Measurements from ENCODE around the gene MS4A3. TPM values are rescaled to one million over a fixed set of nuclear protein-coding genes. Genes with fewer than 3 reads are reported as not detected.

The MS4A3 gene
- total and polyA plus RNA-seq, 2 of the 4 experiments (the other 2 are of a cell fraction), result not detected

GRCh38 chr11:60087239-60087638 lies 30.8 kb downstream of the MS4A3 start:
- BruUV-seq (replicated peaks), result no TSS peak
- H3K79me1 ChIP-seq (ENCODE audit: low read depth in 1 of 2, low read length in 2 of 2), result no peaks in the 10 kb centered on the region
- CTCF ChIA-PET, result no interaction called here
- dilution Hi-C loops (cut with HindIII; ENCODE audit: low sequenced_read_pairs, unreplicated experiment), result no loop called here
- ATAC-seq (ENCODE audit: low read depth) (no peak), DNase-seq (no peak)
- no peak overlapping the region for H4K91ac ChIP-seq (ENCODE audit: insufficient read depth, low read depth, low read length)
- H3K9me1 ChIP-seq (ENCODE audit: insufficient read depth, low read length), result no peaks in the 10 kb centered on the region
- no peak overlapping the region for H3K4me3 ChIP-seq (ENCODE audit: insufficient read depth, low read depth, low read length)
- H3K56ac ChIP-seq (ENCODE audit: extremely low read depth, insufficient read depth, low read length), result no peak overlapping the region
- H3K23ac ChIP-seq (ENCODE audit: low read depth, low read length), result no peak overlapping the region
- 0 out of 2 replicates have a peak, but pooled peaks cover 2% of the 10 kb centered on the region for H3K9me3 ChIP-seq (ENCODE audit: control insufficient read depth, insufficient read depth, low read length)
- H3K27ac ChIP-seq (ENCODE audit: insufficient read depth, low read length), result no peak overlapping the region
- H3K14ac ChIP-seq (replicated peaks; ENCODE audit: low read depth, low read length), result no peak overlapping the region
- no peak overlapping the region for H3K9ac ChIP-seq (ENCODE audit: low read depth, low read length)
- H3K4ac ChIP-seq (ENCODE audit: low read depth, low read length), result no peak overlapping the region
- H2AK5ac ChIP-seq (ENCODE audit: low read depth, low read length), result no peak overlapping the region
- H2BK120ac ChIP-seq (ENCODE audit: low read depth, low read length), result no peak overlapping the region
- WGBS, 2 experiments (ENCODE audit: extremely low coverage in 2 of 2, insufficient read length in 1 of 2), result no CpG with 5 or more reads among the region's 1 CpG
- POLR2A ChIA-PET (ENCODE audit: unreplicated experiment), result no interaction called here
- H2BK15ac ChIP-seq (ENCODE audit: low read depth, low read length), result no peak overlapping the region
- H4K8ac ChIP-seq (ENCODE audit: low read depth in 2 of 2, low read length in 2 of 2), result no peak overlapping the region
- intact Hi-C loops (cut with micrococcal nuclease), result no loop called here
- H2BK20ac ChIP-seq (ENCODE audit: low read depth, low read length), result no peak overlapping the region
- H3K36me3 ChIP-seq (ENCODE audit: control insufficient read depth, insufficient read depth, low read length), result no peaks in the 10 kb centered on the region
- no peak for TF ChIP-seq MAZ (IDR thresholded peaks at IDR 0.05; ENCODE audit: borderline replicate concordance, low read depth, low read length)
- no peak for TF ChIP-seq RCOR1 (IDR thresholded peaks at IDR 0.05; ENCODE audit: insufficient replicate concordance, low read length)
- TF ChIP-seq, protein P1, sequence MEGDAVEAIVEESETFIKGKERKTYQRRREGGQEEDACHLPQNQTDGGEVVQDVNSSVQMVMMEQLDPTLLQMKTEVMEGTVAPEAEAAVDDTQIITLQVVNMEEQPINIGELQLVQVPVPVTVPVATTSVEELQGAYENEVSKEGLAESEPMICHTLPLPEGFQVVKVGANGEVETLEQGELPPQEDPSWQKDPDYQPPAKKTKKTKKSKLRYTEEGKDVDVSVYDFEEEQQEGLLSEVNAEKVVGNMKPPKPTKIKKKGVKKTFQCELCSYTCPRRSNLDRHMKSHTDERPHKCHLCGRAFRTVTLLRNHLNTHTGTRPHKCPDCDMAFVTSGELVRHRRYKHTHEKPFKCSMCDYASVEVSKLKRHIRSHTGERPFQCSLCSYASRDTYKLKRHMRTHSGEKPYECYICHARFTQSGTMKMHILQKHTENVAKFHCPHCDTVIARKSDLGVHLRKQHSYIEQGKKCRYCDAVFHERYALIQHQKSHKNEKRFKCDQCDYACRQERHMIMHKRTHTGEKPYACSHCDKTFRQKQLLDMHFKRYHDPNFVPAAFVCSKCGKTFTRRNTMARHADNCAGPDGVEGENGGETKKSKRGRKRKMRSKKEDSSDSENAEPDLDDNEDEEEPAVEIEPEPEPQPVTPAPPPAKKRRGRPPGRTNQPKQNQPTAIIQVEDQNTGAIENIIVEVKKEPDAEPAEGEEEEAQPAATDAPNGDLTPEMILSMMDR (conservative IDR thresholded peaks at IDR 0.05; ENCODE audit: low read depth, low read length), result no peak
- no peak for TF ChIP-seq FOS (IDR thresholded peaks at IDR 0.05; ENCODE audit: low read depth, low read length)
- TF ChIP-seq, protein P2, sequence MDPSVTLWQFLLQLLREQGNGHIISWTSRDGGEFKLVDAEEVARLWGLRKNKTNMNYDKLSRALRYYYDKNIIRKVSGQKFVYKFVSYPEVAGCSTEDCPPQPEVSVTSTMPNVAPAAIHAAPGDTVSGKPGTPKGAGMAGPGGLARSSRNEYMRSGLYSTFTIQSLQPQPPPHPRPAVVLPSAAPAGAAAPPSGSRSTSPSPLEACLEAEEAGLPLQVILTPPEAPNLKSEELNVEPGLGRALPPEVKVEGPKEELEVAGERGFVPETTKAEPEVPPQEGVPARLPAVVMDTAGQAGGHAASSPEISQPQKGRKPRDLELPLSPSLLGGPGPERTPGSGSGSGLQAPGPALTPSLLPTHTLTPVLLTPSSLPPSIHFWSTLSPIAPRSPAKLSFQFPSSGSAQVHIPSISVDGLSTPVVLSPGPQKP (IDR thresholded peaks at IDR 0.05; ENCODE audit: borderline replicate concordance, low read depth, low read length), result no peak
- TF ChIP-seq, protein P3, sequence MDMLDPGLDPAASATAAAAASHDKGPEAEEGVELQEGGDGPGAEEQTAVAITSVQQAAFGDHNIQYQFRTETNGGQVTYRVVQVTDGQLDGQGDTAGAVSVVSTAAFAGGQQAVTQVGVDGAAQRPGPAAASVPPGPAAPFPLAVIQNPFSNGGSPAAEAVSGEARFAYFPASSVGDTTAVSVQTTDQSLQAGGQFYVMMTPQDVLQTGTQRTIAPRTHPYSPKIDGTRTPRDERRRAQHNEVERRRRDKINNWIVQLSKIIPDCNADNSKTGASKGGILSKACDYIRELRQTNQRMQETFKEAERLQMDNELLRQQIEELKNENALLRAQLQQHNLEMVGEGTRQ (IDR thresholded peaks at IDR 0.05; ENCODE audit: low read depth, low read length), result no peak
- no peak for TF ChIP-seq RAD21 (IDR thresholded peaks at IDR 0.05; ENCODE audit: low read length)
- TF ChIP-seq CEBPB (IDR thresholded peaks at IDR 0.05; ENCODE audit: low read depth, low read length), result no peak
- no peak for TF ChIP-seq MAFK (IDR thresholded peaks at IDR 0.05; ENCODE audit: low read depth, low read length)
- no peak for TF ChIP-seq POLR2A (IDR thresholded peaks at IDR 0.05; ENCODE audit: low read depth, low read length)
- no peaks in the 10 kb centered on the region for H3K4me1 ChIP-seq (ENCODE audit: control insufficient read depth, insufficient read depth, low read length)
- H3K18ac ChIP-seq (ENCODE audit: low read depth, low read length), result no peak overlapping the region
- in situ Hi-C loops (cut with MboI; ENCODE audit: low sequenced_read_pairs), result no loop called here
- H4K5ac ChIP-seq (ENCODE audit: low read depth, low read length), result no peak overlapping the region
- no peaks in the 10 kb centered on the region for H4K20me1 ChIP-seq (ENCODE audit: insufficient read depth, low read length)
- H2AFZ ChIP-seq (replicated peaks; ENCODE audit: low read length, poor library complexity), result no peak overlapping the region
- H3K4me2 ChIP-seq (ENCODE audit: low read depth, low read length), result no peak overlapping the region
- no peak overlapping the region for H2BK5ac ChIP-seq (ENCODE audit: low read depth, low read length, poor library complexity, severe bottlenecking)
- no peaks in the 10 kb centered on the region for H3K27me3 ChIP-seq (ENCODE audit: control insufficient read depth, insufficient read depth, low read length)
- no peak overlapping the region for H2AK9ac ChIP-seq (replicated peaks; ENCODE audit: low read depth, low read length, poor library complexity)
